Stimulated activated CD4-positive, alpha-beta T cell treated with anti-CD3 and anti-CD28 coated beads, Interleukin-2, amount 100 ng/mL, for 24 hours (primary cell): ENCODE measurements around the gene LRRC52.
"Not testable (repeated sequence)": the region's sequence is repeated elsewhere in the genome, so short reads cannot be mapped to it uniquely, and the experiment has no call there.

ENCODE experiments used
- DNase-seq, 2 donors: peaks; one replicate each; pipeline ENCODE4 v3.0.0-alpha.2; 2020

Gene LRRC52

DNA sequence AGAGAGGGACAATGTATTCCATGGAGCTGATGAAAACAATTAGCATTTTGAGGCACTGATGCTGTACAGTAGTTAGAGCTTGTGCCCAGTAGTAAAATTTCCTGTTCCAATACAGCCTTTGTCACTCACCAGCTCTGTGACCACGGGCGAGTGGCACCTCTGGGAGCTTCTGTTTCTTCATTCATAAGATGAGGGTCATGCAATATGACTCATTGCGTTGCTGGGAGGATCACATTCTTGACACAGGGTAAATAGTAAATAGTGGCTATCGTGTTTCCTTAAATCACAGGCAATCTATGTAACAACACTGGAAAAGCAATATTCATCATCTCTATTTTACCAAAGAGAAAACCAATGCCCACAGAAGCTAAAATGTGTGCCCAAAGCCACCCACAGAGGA lies 4.5 kb upstream of the LRRC52 start:
- no peak for DNase-seq

DNA sequence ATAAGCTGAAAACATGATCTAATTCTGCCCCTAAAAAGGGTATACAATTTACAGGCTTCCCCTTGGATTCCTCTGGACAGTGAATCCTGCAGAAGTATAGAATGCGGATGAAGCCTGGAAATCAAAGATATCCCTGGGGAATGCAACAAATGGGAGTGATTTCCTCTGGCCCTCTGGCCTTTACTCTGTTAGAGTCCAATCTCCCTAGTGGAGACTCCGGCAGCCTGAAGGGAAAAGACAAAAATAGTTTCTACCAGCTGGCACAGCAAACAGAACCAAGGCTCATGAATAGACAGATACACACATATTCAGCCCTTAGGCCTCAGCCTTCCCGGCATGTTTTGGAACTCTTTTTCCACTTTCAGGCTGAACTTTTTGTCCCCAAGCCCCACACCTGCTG lies 3.9 kb upstream of the LRRC52 start:
- no peak for DNase-seq

GRCh38 chr1:165542015-165542631 lies 1.7 kb upstream of the LRRC52 start:
- DNase-seq = no peak

DNA sequence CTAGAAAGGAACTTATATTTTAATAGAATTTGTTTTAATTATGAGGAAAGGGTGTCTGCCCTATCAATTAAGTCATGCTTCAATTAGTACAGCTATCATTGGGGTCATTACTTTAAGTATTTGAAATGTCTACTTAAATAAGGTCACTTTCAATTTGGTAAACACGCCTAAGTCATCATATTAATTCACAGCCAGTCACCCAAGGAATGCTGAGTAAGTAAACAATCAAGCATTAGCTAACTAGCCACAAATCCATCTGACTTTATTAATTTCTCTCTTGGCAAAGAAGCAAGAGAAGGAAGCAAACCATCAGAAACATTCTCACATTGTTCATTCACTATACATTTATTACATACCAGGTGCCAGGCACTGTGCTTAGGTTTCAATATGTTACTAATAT lies 1.2 kb upstream of the LRRC52 start:
- DNase-seq = no peak

GRCh38 chr1:165544996-165545395 lies 1.2 kb downstream of the LRRC52 start:
- DNase-seq = no peak

- DNase-seq = no peak
Observed at GRCh38 chr1:165545974-165546373, 2.2 kb downstream of the LRRC52 start.

DNA sequence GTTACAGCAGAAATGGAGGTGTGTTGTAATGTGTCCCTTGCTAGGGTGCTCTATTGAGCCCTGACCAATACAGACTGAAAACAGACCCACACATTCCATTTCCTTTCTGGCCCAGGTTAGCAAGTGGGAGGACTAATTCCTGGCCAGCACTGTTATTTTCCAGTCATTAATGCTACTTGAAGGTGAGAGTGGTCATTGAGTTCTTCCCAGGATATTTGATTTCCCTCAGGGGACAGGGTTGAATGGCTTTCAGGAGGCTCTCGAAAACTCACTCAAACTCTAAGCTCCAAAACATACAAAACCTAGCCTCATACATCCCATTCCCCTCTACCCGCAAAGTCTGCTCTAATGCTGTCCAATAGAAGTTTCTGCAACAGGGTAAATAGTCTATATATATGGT lies 6.2 kb downstream of the LRRC52 start:
- no peak for DNase-seq

- DNase-seq = no peak
Observed at GRCh38 chr1:165551469-165551868, 7.7 kb downstream of the LRRC52 start.

GRCh38 chr1:165560883-165561656 lies 17.3 kb downstream of the LRRC52 start:
- no peak for DNase-seq

DNA sequence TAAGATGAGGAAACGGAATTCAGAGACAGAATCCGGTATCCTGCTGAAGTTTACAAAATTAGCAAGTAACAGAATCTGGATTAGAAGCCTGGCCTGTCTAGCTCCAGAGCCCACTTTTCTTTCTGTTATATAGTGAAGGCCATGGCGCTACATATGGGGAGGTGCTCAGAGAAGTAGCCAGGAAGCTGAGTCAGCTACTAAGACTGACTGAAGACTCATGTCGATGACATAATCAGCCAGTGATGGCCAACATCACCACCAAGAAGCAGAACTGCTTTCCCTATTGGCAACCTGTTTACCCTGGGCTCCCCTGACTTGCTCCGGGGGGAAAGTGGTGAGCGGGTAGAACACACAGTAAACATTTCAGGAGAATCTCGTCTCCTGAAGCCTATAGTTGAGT lies 18.8 kb downstream of the LRRC52 start:
- no peak for DNase-seq

GRCh38 chr1:165563551-165563950 lies 19.8 kb downstream of the LRRC52 start:
- no peak for DNase-seq

DNA sequence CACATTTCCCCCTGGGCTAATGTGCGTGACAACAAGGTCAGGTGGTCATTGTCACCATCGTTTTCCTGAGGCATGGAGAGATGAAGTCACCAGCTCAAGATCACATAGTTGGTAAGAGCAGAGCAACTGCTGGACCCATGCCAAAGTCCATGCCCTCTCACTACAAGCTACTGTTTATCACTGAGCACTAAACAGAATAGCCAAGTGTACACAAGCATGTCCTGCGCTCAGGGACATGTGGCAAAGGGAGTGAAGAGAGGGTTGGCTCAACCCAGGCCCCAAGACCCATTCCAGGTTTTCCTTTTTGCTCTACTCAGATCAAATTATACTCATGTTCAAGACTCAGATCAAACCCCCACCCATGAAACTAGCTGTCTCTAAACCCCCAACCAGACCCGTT lies 20.8 kb downstream of the LRRC52 start:
- DNase-seq = no peak

- DNase-seq = no peak
Observed at GRCh38 chr1:165565751-165566490, 22.1 kb downstream of the LRRC52 start.

DNA sequence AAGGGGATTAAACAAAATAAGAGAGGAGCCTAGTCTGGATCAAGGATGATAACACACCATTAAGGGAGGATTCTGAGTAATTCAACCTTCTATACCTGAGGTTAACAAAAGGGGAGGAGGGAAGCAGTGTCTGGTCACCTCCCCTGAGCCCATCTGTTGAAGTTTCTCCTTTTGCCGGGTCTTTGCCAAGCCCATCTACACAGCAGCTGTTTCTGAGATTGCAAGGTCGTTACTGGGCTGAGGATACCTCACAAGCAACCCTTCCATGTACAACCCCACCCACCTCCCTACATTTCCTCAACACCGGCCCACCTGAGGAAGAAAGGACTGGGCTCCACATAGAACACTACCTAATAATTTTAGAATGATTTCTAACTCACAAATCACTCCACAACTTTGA lies 26.3 kb downstream of the LRRC52 start:
- no peak for DNase-seq

DNA sequence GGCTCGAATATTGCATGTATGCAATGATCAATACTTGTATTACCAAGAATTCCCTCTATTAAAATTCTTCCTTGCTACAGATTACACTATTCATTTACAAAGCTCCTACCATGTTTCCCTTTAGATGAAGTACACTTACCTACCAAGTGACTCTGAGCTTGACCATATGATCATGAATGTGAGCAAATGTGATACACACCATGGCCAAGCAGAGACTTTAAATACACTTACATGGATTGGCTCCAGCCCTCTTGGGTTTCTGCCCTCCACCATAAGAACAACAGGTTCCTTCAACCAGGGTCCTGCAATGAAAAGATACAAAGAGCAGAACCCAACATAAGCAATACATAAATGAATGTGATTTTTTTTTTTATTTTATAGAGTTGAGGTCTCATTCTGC lies 30.0 kb downstream of the LRRC52 start:
- no peak for DNase-seq

DNA sequence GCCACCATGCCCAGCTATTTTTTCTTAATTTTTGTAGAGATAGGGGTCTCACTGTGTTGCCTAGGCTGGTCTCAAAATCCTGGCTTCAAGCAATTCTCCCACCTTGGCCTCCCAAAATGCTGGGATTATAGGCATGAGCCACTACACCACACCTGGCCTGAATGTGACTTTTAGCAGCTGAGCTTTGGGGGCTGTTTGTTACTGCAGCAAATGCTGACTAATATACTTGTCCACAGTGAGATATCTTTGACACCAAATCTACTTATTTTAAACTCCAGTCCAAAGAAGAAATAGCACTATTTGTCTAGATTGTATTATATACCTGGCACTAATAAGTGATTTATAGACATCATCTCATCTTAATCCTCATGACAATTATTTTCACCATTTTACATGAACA lies 30.5 kb downstream of the LRRC52 start:
- no peak for DNase-seq

DNA sequence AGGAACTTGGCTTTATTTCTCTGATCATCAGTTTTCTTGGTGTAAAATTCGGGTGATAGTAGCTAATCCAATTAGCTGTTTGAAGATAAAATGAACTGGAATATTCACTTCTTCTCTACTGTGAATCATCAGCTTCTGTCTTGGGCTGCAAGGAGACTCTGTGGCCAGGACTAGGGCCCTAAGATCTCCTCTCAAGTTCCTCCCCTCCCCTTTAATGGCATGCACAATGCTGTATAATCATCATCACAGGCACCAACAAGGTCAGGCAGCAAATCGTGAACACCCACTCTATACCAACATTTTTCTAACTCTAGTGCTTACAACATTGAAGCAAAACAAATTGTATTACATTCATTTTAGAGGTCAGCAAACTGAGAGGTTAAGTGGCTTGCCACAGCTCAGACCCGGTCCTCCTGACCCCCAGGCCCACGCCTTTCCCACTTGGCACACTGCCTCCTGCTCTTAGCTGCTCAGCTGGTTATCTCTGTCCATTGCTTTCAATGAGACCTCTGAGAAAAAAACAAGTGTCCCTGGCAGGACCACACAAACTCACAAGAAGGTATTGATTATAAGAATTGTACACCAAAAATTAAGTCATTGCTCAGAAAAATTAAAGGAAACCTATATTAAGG lies 31.8 kb downstream of the LRRC52 start:
- DNase-seq = no peak

DNA sequence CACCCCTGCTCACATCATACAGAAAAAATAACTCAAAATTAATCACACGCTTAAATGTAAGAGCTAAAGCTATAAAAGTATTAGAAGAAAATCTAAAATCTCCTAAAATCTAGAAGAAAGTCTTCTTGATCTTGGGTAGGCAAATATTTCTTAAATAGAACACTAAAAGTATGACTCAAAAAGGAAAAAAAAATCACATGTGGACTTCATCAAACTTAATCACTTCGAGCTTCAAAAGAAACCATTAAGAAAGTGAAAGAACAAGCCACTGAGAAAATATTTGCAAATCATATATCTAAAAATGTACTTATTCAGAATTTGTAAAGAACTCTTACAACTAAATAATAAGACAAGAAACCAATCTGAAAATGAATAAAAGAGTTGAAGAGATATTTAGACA lies 32.7 kb downstream of the LRRC52 start:
- no peak for DNase-seq

DNA sequence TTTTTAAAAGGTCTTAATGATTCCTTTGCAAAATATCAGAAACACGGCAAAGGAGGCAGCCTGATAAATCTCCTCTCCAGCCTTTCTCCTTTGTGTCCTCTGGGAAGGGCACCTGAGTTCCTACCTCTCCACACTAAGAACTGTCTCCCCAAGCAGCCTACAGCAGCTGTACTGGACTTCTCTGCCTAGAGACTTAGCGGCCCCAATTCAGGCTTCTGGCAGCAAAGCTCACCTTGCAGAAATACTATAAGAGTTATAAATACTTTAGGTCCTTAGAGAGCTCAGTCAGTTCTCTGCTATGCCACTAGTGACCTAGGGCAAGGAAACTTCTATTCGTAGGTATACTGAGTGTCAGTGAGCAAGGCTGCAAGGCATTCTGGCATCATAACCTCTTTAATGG lies 33.9 kb downstream of the LRRC52 start:
- no peak for DNase-seq

- DNase-seq = no peak
Observed at GRCh38 chr1:165580931-165581871, 37.4 kb downstream of the LRRC52 start.

DNA sequence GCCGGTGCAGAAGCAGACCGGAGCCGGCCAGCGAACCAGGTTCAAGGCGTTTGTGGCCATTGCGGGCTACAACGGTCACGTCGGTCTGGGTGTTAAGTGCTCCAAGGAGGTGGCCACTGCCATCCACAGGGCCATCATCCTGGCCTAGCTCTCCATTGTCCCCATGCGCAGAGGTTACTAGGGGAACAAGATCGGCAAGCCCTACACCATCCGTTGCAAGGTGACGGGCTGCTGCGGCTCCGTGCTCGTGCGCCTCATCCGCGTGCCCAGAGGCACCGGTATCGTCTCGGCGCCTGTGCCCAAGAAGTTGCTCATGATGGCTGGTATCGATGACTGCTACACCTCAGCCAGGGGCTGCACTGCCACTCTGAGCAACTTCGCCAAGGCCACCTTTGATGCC lies 38.1 kb downstream of the LRRC52 start:
- DNase-seq = no peak

DNA sequence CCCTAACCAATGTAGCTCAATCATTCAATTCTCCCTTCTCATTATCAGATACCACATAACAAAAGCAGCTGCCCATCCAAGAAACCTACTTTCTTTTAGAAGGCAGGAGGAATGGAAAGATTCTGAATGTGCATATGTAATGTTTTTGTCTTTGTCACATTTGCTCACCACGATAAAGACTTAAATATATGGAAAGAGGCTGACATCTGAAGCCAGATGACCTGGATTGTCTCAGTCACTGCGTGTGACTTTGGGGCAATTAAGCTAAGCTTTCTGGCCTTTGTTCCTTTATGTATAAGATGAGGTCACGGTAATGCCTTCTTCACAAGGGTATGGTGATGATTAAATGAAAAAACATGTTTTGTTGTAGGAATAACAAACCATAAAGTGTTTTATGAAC lies 42.6 kb downstream of the LRRC52 start:
- DNase-seq = no peak

GRCh38 chr1:165591391-165591790 lies 47.6 kb downstream of the LRRC52 start:
- not testable (repeated sequence) for DNase-seq
